ENCODE results near the gene INSIG1.

Gene INSIG1

GRCh38 chr7:155312633-155313032 is 15.0 kb downstream of the INSIG1 start:
- no peak for TF ChIP-seq CTCF (IDR thresholded peaks at IDR 0.05)
- no peaks in the 10 kb centered on the region for H3K4me1 ChIP-seq
- intact Hi-C loops (cut with DNase I; ENCODE audit: low total_unique reads): no loop called here
- DNase-seq: no peak
- no peaks in the 10 kb centered on the region for H3K9me3 ChIP-seq
- H3K27ac ChIP-seq: no peak overlapping the region
- H3K36me3 ChIP-seq: peaks cover 23 to 32% (median 27%) of the 10 kb centered on the region in 3 donors
- peaks cover 0 to 2% of the 10 kb centered on the region in 2 donors for H3K27me3 ChIP-seq
- no peak overlapping the region for H3K4me3 ChIP-seq

- H3K4me1 ChIP-seq: no peaks in the 10 kb centered on the region
- no peak for TF ChIP-seq CTCF (IDR thresholded peaks at IDR 0.05)
- intact Hi-C loops (cut with DNase I; ENCODE audit: low total_unique reads): no loop called here
- H3K27me3 ChIP-seq: peaks cover 0 to 2% of the 10 kb centered on the region in 2 donors
- H3K9me3 ChIP-seq: no peaks in the 10 kb centered on the region
- no peak for DNase-seq
- no peak overlapping the region for H3K27ac ChIP-seq
- H3K4me3 ChIP-seq: no peak overlapping the region
- peaks cover 20 to 29% (median 22%) of the 10 kb centered on the region in 3 donors for H3K36me3 ChIP-seq
Observed at GRCh38 chr7:155313096-155313495, 15.4 kb downstream of the INSIG1 start.

- DNase-seq: no peak
- intact Hi-C loops (cut with DNase I; ENCODE audit: low total_unique reads): no loop called here
- Histone ChIP-seq H3K27ac (no peak overlapping the region), H3K9me3 (no peaks in the 10 kb centered on the region), H3K27me3 (peaks cover 0 to 2% of the 10 kb centered on the region in 2 donors), H3K4me1 (no peaks in the 10 kb centered on the region), H3K36me3 (peaks cover 0 to 3% (median 0%) of the 10 kb centered on the region in 3 donors), H3K4me3 (no peak overlapping the region)
- TF ChIP-seq CTCF (IDR thresholded peaks at IDR 0.05): no peak
Observed at GRCh38 chr7:155315977-155316376, 18.3 kb downstream of the INSIG1 start.

- no peaks in the 10 kb centered on the region for H3K9me3 ChIP-seq
- H3K27ac ChIP-seq: no peak overlapping the region
- H3K36me3 ChIP-seq: peaks cover 0 to 3% (median 0%) of the 10 kb centered on the region in 3 donors
- peaks cover 0 to 5% of the 10 kb centered on the region in 2 donors for H3K27me3 ChIP-seq
- no peak for DNase-seq
- H3K4me1 ChIP-seq: no peaks in the 10 kb centered on the region
- no peak overlapping the region for H3K4me3 ChIP-seq
- intact Hi-C loops (cut with DNase I; ENCODE audit: low total_unique reads): no loop called here
- TF ChIP-seq CTCF (IDR thresholded peaks at IDR 0.05): no peak
Observed at GRCh38 chr7:155316427-155317113, 18.9 kb downstream of the INSIG1 start.

GRCh38 chr7:155317114-155317434 is 19.4 kb downstream of the INSIG1 start:
- Histone ChIP-seq H3K9me3 (no peaks in the 10 kb centered on the region), H3K4me1 (no peaks in the 10 kb centered on the region), H3K4me3 (no peak overlapping the region), H3K27ac (no peak overlapping the region), H3K36me3 (peaks cover 0 to 3% (median 0%) of the 10 kb centered on the region in 3 donors), H3K27me3 (peaks cover 0 to 6% of the 10 kb centered on the region in 2 donors)
- TF ChIP-seq CTCF (IDR thresholded peaks at IDR 0.05): no peak
- DNase-seq: no peak
- intact Hi-C loops (cut with DNase I; ENCODE audit: low total_unique reads): no loop called here
